Prostate gland (tissue), 2 donors: ENCODE data around the gene TNRC18.

Experiments
- CTCF ChIP-seq, 4 experiments: fragments of 200-600 bp in 2 of 4; fragments of 450-650 bp in 2 of 4; sonication (generic) in 2 of 4; IDR thresholded peaks; 1 replicate in 3 of 4; 2 replicates in 1 of 4; pipeline ENCODE4 v1.5.1; 2016 to 2019; ENCODE audit warnings: antibody characterized with exemption in 4 of 4, mild to moderate bottlenecking in 2 of 4, moderate library complexity in 2 of 4
- POLR2A ChIP-seq: fragments of 450-650 bp; IDR thresholded peaks from one replicate; pipeline ENCODE4 v1.6.1; 2016; ENCODE audit warnings: antibody characterized with exemption, mild to moderate bottlenecking
- POLR2AphosphoS5 ChIP-seq: sonication (generic); formaldehyde crosslinking; IDR thresholded peaks from one replicate; pipeline ENCODE4 v1.6.1; 2017; ENCODE audit warnings: antibody characterized with exemption

DNA sequence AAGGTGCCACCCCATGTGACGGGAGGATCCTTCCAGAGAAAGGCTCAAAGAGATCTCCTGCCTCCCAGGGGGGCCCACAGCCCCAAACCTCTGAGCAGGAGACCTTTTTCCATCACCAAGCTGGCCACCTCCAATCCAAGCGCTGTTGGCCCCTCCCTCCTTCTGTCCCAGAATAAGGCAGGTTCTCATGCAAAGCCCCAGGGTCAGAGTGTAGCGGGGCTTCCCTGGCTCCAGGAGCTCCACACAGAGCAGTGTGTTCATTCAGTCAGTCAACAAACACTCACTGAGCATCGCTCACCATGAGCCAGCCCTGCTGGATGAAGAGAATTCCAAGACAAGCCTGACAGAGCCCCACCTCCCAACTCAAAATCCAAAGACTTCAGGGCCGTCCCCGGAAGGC, 39.0 kb downstream of the TNRC18 start:
- no peak for TF ChIP-seq CTCF (IDR thresholded peaks at IDR 0.05)
- no peak for TF ChIP-seq POLR2AphosphoS5
- TF ChIP-seq POLR2A = no peak
